GM18951 (cell line): Measurements from ENCODE around the gene ALDOC.
"Not testable (repeated sequence)": the region's sequence is repeated elsewhere in the genome, so short reads cannot be mapped to it uniquely, and the experiment has no call there.

Source experiments
- POLR2A ChIP-seq: IDR thresholded peaks from 4 replicates; pipeline ENCODE4 v1.6.1; 2011; ENCODE audit warnings: mild to moderate bottlenecking; ENCODE audit not compliant: insufficient read length, insufficient read depth; ENCODE audit errors: extremely low read depth
- in situ Hi-C: fragments of 300-500 bp; cut with MboI; formaldehyde crosslinking; loops from one replicate; pipeline ENCODE4 v1.12.0; 2022; ENCODE audit warnings: low sequenced_read_pairs, mixed read lengths, inconsistent platforms; ENCODE audit not compliant: unreplicated experiment

ALDOC gene

DNA sequence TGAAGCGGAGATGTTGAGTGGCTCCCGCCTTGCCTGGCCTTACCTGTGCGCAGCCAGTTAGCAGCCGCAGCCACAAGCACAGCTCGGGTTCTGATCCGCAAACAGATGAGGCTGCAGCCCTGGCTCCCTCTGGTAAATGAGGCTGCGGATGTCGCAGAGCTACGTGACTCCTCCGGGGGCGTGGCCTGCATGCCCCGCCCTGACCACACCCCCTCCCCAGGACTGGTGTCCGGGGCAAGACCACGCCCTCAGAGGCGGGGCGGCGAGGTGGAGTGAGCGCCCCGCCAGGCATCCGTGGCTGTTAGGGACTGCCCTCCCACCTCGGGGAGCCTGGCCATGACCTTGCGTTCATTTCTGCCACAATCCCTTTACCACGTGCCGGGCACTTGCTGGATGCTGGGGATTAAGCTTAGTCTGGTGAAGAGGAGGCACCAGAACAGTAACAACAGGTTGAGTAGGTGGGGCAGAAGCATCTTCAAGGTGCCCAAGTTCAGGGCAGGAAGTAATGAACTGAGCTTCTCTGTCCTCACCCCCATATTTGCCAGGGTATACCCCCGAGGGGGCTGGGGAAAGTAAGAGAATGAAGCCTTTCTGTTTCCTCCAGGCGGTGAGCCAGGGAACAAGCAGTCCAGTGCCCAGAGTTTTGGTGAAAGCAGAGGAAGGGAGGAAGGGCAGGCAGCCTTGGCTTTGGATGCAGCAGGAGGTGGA, at the start of gene ALDOC:
TSS of gene ALDOC (minus strand) at position 138 of the 708 bp plus-strand sequence. CDS start 1,363 bp downstream, outside the sequence.
- TF ChIP-seq POLR2A, result peak; percentile 82
- in situ Hi-C loops, result no loop called here

DNA sequence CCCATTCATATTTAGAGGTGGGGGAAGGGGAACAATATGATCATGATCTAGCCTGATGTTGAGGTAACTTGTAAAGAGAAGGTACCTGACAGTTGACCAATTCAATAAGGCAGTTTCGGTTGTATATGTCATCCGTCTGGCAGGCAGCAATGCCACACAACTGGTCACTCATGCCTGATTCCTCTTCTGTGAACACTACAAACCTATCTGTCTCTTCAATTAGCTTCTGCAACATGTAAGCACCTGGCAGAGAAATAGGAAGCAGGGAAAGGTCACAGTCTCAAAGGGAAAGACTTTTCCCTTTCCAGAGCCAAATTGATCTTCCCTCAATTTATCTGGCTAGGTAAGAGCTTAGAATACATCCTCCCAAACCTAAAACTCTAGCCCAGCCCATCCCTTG, 47.5 kb upstream of the ALDOC start:
- no peak for TF ChIP-seq POLR2A
- in situ Hi-C loops, result no loop called here

DNA sequence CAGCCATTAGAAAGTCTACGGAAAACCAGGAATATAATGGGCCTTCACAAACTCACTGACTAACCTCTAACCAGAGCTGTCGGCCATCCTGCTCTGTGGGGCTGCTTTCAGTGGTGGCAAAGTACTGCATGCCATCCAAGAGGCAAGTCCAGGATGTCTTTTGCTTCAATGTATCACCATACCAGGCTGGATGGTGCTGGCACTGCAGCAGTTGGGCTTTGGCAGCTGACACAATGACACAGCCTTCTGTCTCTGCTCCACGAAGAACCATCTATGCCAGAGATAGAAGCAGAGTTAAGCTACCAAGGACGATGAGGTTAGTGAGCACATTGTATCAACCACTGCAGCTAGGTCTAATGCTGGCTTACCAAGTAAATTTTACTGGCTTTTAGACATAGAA, 47.0 kb upstream of the ALDOC start:
- TF ChIP-seq POLR2A, result no peak
- in situ Hi-C loops, result no loop called here

DNA sequence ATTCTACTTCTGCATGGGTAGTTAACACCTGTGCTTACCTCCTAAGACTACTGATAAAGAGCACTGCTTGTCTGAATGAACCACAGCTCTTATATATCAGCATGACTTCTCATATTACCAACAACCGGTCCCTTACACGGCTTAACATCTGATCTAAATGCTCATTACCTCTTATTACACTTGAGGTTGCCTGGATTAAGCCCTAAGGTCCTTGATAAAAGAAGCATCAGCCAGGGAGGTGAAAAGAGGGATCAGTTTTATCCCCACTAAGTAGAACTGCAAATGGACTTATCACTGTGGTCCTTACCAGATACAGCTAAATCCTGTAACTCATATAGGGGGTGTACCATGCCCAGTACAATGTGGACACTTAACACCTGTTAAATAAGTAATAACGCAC, 45.5 kb upstream of the ALDOC start:
- in situ Hi-C loops, result no loop called here
- TF ChIP-seq POLR2A, result no peak

DNA sequence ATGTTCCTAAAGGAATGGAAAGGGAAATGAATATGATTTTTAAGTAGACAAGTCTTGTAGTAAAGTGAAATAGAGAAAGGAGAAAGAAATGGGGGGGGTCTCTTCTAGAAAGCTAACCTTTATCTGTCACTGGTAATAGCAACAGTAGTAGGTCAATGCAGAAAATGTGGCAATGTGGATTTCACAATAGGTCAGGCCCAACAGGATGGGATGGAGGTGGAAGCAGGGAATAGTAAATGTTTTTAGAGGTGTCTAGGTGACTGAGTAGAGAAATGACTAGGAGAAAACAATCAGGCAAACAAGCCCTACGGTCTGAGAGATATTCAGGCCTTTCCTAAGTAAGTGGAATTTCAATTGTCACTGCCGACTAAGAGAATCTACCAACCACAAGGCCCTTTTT, 43.3 kb upstream of the ALDOC start:
- no peak for TF ChIP-seq POLR2A
- in situ Hi-C loops, result no loop called here

DNA sequence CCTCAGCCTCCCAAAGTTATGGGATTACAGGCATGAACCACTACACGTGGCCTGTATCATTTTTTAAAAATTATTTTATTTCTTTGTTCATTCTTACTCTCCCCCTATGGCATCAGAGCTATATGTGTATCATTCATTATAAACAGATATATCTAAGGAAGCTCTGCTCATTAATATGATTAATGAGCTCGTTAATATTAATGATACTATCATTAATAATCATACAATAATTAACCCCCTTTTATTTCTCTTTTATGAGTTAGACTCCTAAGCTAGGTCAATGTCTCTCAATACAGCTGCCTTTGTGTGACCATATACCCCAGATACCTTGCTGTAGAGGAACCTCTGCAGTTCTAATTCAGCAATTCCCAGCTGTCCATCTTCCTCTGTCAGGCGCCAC, 41.8 kb upstream of the ALDOC start:
- TF ChIP-seq POLR2A, result no peak
- in situ Hi-C loops, result no loop called here

DNA sequence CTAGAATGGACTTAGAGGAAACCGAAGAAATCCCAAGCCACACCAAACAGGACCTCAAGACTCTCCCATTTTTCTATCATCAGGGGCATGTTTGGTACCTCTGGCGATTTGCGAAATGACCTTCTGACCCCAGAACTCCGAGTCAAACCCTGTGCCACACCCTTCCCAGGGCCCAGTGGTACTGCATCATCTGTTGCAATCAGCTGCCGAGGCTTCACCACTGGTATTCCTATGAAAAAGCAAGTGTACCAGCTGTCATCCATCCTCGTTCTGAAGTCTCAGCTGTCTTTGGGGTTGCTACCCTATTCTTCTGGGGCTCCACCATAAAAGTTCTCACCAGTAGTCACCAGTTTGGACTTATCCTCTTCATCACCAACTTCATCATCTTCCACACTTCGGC, 39.6 kb upstream of the ALDOC start:
- no peak for TF ChIP-seq POLR2A
- in situ Hi-C loops, result no loop called here

DNA sequence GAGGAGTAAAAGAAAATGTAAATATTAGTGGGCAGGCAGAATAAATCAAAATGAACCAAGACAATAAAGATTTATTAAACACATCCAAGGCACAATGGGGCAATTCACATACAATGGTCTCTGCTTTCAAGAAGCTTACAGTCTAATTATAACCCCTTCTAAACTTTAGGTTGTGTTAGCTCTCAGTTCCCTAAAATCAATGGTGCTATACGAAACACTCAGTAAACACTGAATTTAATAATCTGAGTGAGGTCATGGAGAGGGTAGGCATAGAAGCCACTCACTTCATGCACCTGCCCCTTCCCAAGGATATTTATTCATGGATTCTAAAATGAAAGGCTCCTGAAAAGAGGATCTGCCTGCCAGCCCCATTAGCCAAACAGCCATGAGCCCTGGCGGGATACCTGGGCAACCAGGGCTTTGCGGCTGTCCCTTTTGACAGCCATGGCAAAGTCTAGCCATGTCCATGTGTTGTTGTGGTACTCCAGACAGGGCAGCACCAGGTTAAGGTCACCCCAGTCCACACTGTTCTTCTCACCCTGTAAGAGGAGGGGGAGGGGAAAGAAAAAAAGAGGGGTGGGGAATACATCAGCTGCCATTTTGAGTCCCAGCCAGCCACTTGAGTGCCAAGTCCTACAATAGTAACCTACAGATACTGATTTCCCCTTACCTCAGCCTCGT, 38.7 kb upstream of the ALDOC start:
- in situ Hi-C loops, result no loop called here
- no peak for TF ChIP-seq POLR2A

DNA sequence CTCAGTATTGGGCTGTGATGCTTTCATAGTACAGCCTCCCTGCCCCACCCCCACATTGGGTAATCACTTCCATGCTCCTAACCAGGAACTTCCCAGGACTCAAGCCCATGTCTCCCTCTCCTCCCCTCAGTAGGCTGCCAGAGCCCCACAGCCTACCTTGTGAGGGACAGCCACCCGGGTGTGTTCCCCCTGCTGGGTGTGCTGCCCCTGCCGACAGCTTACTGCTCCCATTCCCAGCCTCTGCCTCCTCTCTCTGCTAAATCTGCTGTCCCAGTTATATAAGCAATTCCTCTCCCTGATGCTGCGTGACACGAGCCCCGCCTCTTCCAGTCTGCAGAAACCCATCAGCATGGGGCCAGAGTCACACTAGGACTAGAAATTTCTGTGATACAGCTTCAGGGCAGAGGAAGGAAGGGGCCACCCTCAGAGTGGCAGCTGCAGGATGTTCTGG, 37.3 kb upstream of the ALDOC start, which contains the start of gene RSKR:
TSS of gene RSKR (minus strand) at position 255 of the 451 bp plus-strand sequence. CDS start at position 231, 24 bp downstream.
- in situ Hi-C loops, result no loop called here
- TF ChIP-seq POLR2A, result no peak

DNA sequence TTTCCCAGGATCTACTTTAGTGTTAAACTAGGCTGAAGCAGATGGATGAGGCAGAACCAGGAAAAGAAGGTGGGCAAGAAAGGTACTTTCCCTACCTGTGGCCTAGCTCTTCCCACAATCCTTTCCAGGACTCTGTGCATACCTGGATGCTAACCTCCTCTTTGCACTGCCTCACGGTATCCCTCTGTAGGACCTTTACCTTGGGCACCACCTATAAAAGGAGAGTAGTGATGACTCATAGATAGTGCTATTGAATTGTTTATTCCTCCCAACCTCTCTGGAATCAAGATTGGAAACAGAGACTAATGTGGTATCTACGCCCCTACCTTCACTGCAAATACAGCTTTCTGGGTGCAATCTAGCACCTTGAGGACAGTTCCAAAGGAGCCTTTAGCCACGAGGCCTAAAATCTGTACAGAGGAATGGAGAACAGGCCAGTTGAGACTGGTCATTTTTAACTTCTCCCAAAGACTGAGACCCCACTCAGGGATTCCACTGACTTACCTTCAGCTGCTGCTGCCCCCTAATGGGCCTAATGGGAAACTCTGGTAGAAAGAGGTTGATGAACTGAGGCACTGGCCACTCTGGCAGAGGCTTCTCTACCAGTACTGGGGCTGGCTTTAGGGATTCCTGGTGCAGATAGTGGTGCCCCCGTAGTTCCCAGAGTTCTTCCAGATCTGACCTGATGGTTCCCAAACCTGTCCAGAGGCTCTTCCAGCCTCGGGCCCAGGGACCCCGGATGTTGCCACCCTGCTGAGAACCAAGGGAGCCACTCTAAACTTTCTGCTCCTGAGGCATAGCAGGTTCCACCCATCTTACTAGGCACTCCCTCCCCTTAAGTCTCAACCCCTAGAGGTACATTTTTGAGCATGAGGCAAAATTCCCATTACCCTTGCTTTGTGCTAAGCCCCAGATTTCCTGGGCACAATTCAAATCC, 36.5 kb upstream of the ALDOC start:
- in situ Hi-C loops, result no loop called here
- TF ChIP-seq POLR2A, result peak; percentile 20

DNA sequence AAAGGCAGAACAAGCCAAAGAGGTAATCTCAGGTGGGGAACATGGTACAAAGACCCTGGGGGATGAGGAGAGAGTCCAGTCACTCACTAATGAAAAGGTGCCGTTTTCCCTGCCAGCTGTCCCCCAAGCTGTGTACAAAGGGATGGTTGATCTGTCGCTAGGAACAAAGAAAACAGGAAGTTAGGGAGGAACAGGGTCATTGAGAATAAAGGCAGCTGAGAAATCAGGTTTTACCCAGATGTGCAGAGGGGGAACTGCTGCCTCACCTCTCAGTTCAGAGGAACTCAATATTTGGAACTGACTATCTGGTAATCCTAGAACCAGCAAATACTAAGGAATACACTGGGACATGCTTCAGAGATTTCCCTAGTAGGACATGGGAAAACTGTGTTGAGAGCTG, 35.8 kb upstream of the ALDOC start:
- no peak for TF ChIP-seq POLR2A
- in situ Hi-C loops, result no loop called here

DNA sequence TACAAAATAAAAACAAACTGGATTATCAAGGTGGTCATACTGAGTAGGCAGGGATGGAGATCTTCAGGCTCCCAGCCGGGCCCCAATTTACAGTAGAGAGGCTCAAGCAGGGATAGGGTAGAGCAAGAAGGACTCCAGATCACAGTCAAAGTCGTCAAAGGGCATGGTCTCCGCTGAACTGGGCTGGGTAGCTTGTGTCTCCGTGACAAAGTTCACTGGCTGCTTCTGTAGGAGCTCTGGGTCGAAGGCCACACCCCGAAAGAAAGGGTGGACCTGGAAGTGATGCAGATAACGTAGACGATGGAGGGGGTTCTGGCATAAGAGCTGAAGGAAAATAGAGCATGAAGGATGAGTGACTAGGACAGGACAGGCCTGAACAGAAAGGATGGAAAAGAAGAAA, 33.7 kb upstream of the ALDOC start:
- no peak for TF ChIP-seq POLR2A
- in situ Hi-C loops, result no loop called here

DNA sequence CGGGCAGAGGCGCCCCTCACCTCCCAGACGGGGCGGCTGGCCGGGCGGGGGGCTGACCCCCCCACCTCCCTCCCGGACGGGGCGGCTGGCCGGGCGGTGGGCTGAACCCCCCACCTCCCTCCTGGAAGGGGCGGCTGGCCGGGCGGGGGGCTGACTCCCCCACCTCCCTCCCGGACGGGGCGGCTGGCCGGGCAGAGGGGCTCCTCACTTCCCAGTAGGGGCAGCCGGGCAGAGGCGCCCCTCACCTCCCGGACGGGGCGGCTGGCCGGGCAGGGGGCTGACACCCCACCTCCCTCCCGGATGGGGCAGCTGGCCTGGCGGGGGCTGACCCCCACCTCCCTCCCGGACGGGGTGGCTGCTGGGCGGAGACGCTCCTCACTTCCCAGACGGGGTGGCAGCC, 27.3 kb upstream of the ALDOC start:
- in situ Hi-C loops, result not testable (repeated sequence)

DNA sequence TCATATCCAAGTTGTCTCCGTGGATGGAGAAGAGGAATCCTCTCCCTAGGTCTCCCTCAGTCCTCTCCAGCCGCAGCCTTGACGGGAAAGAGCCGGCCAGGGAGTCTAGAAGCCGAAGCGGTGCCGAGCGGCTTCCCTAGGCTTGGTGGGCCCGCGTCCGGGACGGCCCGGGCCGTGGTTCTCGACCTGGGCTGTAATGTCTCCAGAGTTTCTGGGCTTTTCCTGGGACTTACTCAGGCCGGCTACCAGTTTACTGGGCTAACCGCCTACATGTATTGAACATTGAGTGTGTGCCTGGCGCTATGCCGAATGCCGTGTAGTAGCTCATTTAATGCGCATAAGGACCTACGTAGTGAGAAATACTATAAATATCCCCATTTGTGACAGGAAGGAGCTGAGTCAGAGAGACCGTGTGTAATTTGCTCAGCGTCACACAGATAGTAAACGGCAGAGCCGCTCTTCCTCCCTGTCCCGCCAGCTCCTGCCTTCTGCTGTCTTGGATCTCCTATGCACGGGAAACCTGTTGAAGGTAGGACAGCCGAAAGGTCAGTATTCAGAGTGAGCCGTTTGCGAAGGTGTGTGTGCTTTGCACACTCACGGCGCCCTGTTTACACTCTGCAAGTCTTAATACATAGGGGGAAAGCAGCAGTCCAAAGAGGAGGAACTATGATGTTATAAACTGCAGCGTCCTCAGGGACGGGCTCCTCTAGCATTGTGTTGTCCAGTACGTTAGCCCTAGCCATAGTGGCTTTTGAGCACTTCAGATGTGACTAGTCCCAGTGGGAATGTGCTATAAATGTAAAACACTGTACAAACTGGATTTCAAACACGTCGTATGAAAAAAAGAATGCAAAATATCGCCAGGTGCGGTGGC, 22.9 kb upstream of the ALDOC start:
- TF ChIP-seq POLR2A, result no peak
- in situ Hi-C loops, result no loop called here
